HUES6 (cell line): ENCODE results near the gene MBTPS1.

Experiments
- H3K27ac ChIP-seq: 2 replicates; pipeline ENCODE4 v1.7.0; 2013; ENCODE audit warnings: low read depth, mild to moderate bottlenecking, low read length, inconsistent platforms
- H3K27me3 ChIP-seq: 2 replicates; pipeline ENCODE4 v1.6.1; 2013; ENCODE audit warnings: low read length; ENCODE audit not compliant: control insufficient read depth, insufficient read depth
- H3K36me3 ChIP-seq: 2 replicates; pipeline ENCODE4 v1.6.1; 2013; ENCODE audit warnings: low read length; ENCODE audit not compliant: control insufficient read depth, insufficient read depth
- H3K4me1 ChIP-seq: 2 replicates; pipeline ENCODE4 v1.6.1; 2013; ENCODE audit warnings: low read length; ENCODE audit not compliant: control insufficient read depth, insufficient read depth
- H3K4me3 ChIP-seq: 2 replicates; pipeline ENCODE4 v1.5.1; 2013; ENCODE audit warnings: low read depth, low read length
- H3K9ac ChIP-seq: one replicate; pipeline ENCODE4 v1.6.1; 2013; ENCODE audit warnings: mild to moderate bottlenecking, low read length
- H3K9me3 ChIP-seq: 2 replicates; pipeline ENCODE4 v1.6.1; 2013; ENCODE audit warnings: low read depth, low read length; ENCODE audit not compliant: control insufficient read depth, insufficient read depth

Gene MBTPS1

GRCh38 chr16:84048871-84049270 lies 67.9 kb downstream of the MBTPS1 start:
- Histone ChIP-seq H3K27ac (no peak overlapping the region), H3K4me1 (peaks cover 2% of the 10 kb centered on the region), H3K36me3 (peaks cover 17% of the 10 kb centered on the region), H3K4me3 (no peak overlapping the region), H3K9ac (no peak overlapping the region), H3K27me3 (peaks cover 2% of the 10 kb centered on the region; the same call in 1 of the 2 replicates), H3K9me3 (no peaks in the 10 kb centered on the region)

- H3K4me1 ChIP-seq, result peaks cover 8% of the 10 kb centered on the region
- H3K27ac ChIP-seq, result no peak overlapping the region
- H3K9me3 ChIP-seq, result no peaks in the 10 kb centered on the region
- H3K9ac ChIP-seq, result no peak overlapping the region
- no peak overlapping the region for H3K4me3 ChIP-seq
- H3K27me3 ChIP-seq, result peaks cover 2% of the 10 kb centered on the region; the same call in 1 of the 2 replicates
- H3K36me3 ChIP-seq, result peaks cover 11% of the 10 kb centered on the region
Observed at GRCh38 chr16:84048270-84048669, 68.5 kb downstream of the MBTPS1 start.

- no peak overlapping the region for H3K4me3 ChIP-seq
- peaks cover 9% of the 10 kb centered on the region; the same call in 1 of the 2 replicates for H3K36me3 ChIP-seq
- peaks cover 7% of the 10 kb centered on the region; the same call in 1 of the 2 replicates for H3K27me3 ChIP-seq
- H3K9me3 ChIP-seq, result no peaks in the 10 kb centered on the region
- H3K27ac ChIP-seq, result no peak overlapping the region
- H3K4me1 ChIP-seq, result peaks cover 15% of the 10 kb centered on the region
- H3K9ac ChIP-seq, result no peak overlapping the region
Observed at GRCh38 chr16:84047626-84048025, 69.1 kb downstream of the MBTPS1 start.

- Histone ChIP-seq H3K27ac (no peak overlapping the region), H3K9me3 (no peaks in the 10 kb centered on the region), H3K9ac (no peak overlapping the region), H3K27me3 (peaks cover 11% of the 10 kb centered on the region; the same call in 1 of the 2 replicates), H3K4me1 (peaks cover 18% of the 10 kb centered on the region), H3K36me3 (peaks cover 6% of the 10 kb centered on the region; the same call in 1 of the 2 replicates), H3K4me3 (no peak overlapping the region)
Observed at GRCh38 chr16:84047206-84047605, 69.5 kb downstream of the MBTPS1 start.

GRCh38 chr16:84045818-84046470 lies 70.8 kb downstream of the MBTPS1 start:
- Histone ChIP-seq H3K4me3 (no peak overlapping the region), H3K36me3 (peaks cover 4% of the 10 kb centered on the region; the same call in 1 of the 2 replicates), H3K9me3 (no peaks in the 10 kb centered on the region), H3K4me1 (peaks cover 18% of the 10 kb centered on the region), H3K27me3 (peaks cover 17% of the 10 kb centered on the region; the same call in 1 of the 2 replicates), H3K9ac (no peak overlapping the region), H3K27ac (no peak overlapping the region)

GRCh38 chr16:84045001-84045817 lies 71.5 kb downstream of the MBTPS1 start:
- H3K36me3 ChIP-seq, result peaks cover 2% of the 10 kb centered on the region; the same call in 1 of the 2 replicates
- H3K9ac ChIP-seq, result no peak overlapping the region
- H3K27me3 ChIP-seq, result peaks cover 17% of the 10 kb centered on the region; the same call in 1 of the 2 replicates
- H3K27ac ChIP-seq, result no peak overlapping the region
- no peak overlapping the region for H3K4me3 ChIP-seq
- peaks cover 18% of the 10 kb centered on the region for H3K4me1 ChIP-seq
- H3K9me3 ChIP-seq, result no peaks in the 10 kb centered on the region

GRCh38 chr16:84044118-84044488 lies 72.6 kb downstream of the MBTPS1 start:
- no peak overlapping the region for H3K9ac ChIP-seq
- no peak overlapping the region for H3K27ac ChIP-seq
- no peaks in the 10 kb centered on the region for H3K36me3 ChIP-seq
- H3K4me1 ChIP-seq, result peaks cover 18% of the 10 kb centered on the region
- peaks cover 17% of the 10 kb centered on the region; the same call in 1 of the 2 replicates for H3K27me3 ChIP-seq
- no peaks in the 10 kb centered on the region for H3K9me3 ChIP-seq
- no peak overlapping the region for H3K4me3 ChIP-seq

- Histone ChIP-seq H3K9me3 (no peaks in the 10 kb centered on the region), H3K36me3 (no peaks in the 10 kb centered on the region), H3K27me3 (peaks cover 17% of the 10 kb centered on the region; the same call in 1 of the 2 replicates), H3K27ac (no peak overlapping the region), H3K4me1 (peaks cover 18% of the 10 kb centered on the region), H3K4me3 (no peak overlapping the region), H3K9ac (no peak overlapping the region)
Observed at GRCh38 chr16:84043486-84044117, 73.1 kb downstream of the MBTPS1 start.

- Histone ChIP-seq H3K36me3 (no peaks in the 10 kb centered on the region), H3K9me3 (no peaks in the 10 kb centered on the region)
Observed at GRCh38 chr16:84042879-84043485, 73.8 kb downstream of the MBTPS1 start.

GRCh38 chr16:84042308-84042878 lies 74.3 kb downstream of the MBTPS1 start, which contains the start of gene SLC38A8:
SLC38A8 (minus strand) TSS chr16:84042795; CDS start chr16:84042157, 638 bp downstream.
- H3K27ac ChIP-seq, result no peak within 1 kb of the TSS
- no peaks in the 10 kb centered on the region for H3K36me3 ChIP-seq
- no peaks in the 10 kb centered on the region for H3K9me3 ChIP-seq
- no peak within 1 kb of the TSS for H3K9ac ChIP-seq
- H3K27me3 ChIP-seq, result peaks cover 17% of the 10 kb centered on the region; the same call in 1 of the 2 replicates
- no peak within 1 kb of the TSS for H3K4me3 ChIP-seq
- H3K4me1 ChIP-seq, result peaks cover 18% of the 10 kb centered on the region

More at GRCh38 chr16:84042879-84043485, 73.8 kb downstream of the MBTPS1 start:
- Histone ChIP-seq H3K9ac (no peak overlapping the region), H3K4me1 (peaks cover 18% of the 10 kb centered on the region), H3K4me3 (no peak overlapping the region), H3K27ac (no peak overlapping the region), H3K27me3 (peaks cover 17% of the 10 kb centered on the region; the same call in 1 of the 2 replicates)
